Activated naive CD8-positive, alpha-beta T cell treated with anti-CD3 and anti-CD28 coated beads, Interleukin-2, amount 10 ng/mL, durations not matched to agents 7 days and 5 days (primary cell): ENCODE data around the gene MGST3. TPM values are rescaled to one million over a fixed set of nuclear protein-coding genes. Genes with fewer than 3 reads are reported as not detected.
"Not testable (repeated sequence)": the region's sequence is repeated elsewhere in the genome, so short reads cannot be mapped to it uniquely, and the experiment has no call there.

Experiments
- ATAC-seq: fragments of 150-1000 bp; cut with Tn5 transposase; one replicate; pipeline ENCODE4 v1.10.0; 2021; ENCODE audit warnings: low read depth, moderate library complexity
- POLR2A ChIA-PET: fragments of 350-600 bp; sonication (Branson Sonifier 250); formaldehyde crosslinking; loops from one replicate; lab custom pipeline; 2021; ENCODE audit warnings: antibody characterized with exemption; lab: Charles Lee
- DNase-seq: peaks from one replicate; pipeline ENCODE4 v3.0.0; 2021
- H3K27ac Mint-ChIP-seq: one replicate; pipeline ENCODE4 v1.8.0; 2022; ENCODE audit warnings: mild to moderate bottlenecking, mixed read lengths
- H3K27me3 Mint-ChIP-seq: one replicate; pipeline ENCODE4 v1.8.0; 2022; ENCODE audit warnings: mild to moderate bottlenecking, moderate library complexity, mixed read lengths
- H3K36me3 Mint-ChIP-seq: one replicate; pipeline ENCODE4 v1.8.0; 2021; ENCODE audit warnings: mild to moderate bottlenecking, mixed read lengths
- H3K4me1 Mint-ChIP-seq: one replicate; pipeline ENCODE4 v1.8.0; 2021; ENCODE audit warnings: mixed read lengths
- H3K4me3 Mint-ChIP-seq: one replicate; pipeline ENCODE4 v1.8.0; 2022; ENCODE audit warnings: mild to moderate bottlenecking, moderate library complexity, mixed read lengths
- H3K9me3 Mint-ChIP-seq: one replicate; pipeline ENCODE4 v1.8.0; 2021; ENCODE audit warnings: mixed read lengths
- total RNA-seq, 2 experiments: library from RNA; stranded (reverse); gene quantifications; one replicate each; pipeline ENCODE4 v1.2.3, GENCODE V29; 2021

The MGST3 gene
- total RNA-seq, 2 experiments from 2014 or later: 61.1 to 62.3 TPM

- Mint-ChIP-seq H3K27ac (no peak overlapping the region), H3K27me3 (peaks cover 2% of the 10 kb centered on the region), H3K4me1 (peaks cover 16% of the 10 kb centered on the region), H3K36me3 (peaks cover 6% of the 10 kb centered on the region), H3K9me3 (no peaks in the 10 kb centered on the region), H3K4me3 (peak overlapping the region; percentile 24)
- POLR2A ChIA-PET: no interaction called here
- DNase-seq (no peak), ATAC-seq (no peak)
These were observed 68.5 kb downstream of the MGST3 start for GRCh38 chr1:165699577-165699976.

GRCh38 chr1:165701922-165702321 lies 70.9 kb downstream of the MGST3 start:
- H3K9me3 Mint-ChIP-seq, ATAC-seq, H3K36me3 Mint-ChIP-seq, DNase-seq, POLR2A ChIA-PET, H3K4me3 Mint-ChIP-seq, H3K27ac Mint-ChIP-seq, H3K4me1 Mint-ChIP-seq, H3K27me3 Mint-ChIP-seq: not testable (repeated sequence)

GRCh38 chr1:165703648-165704047 lies 72.6 kb downstream of the MGST3 start:
- Mint-ChIP-seq H3K27ac (no peak overlapping the region), H3K36me3 (no peaks in the 10 kb centered on the region), H3K27me3 (peaks cover 10% of the 10 kb centered on the region), H3K4me1 (peaks cover 3% of the 10 kb centered on the region), H3K4me3 (no peak overlapping the region), H3K9me3 (no peaks in the 10 kb centered on the region)
- ATAC-seq (no peak), DNase-seq (no peak)
- POLR2A ChIA-PET: no interaction called here

Other genes starting within 250 kb of the MGST3 start
- gene RXRG, start 186.1 kb upstream of the MGST3 start, total RNA-seq: not detected
- not detected for gene LRRC52, start 87.2 kb upstream of the MGST3 start, total RNA-seq
- gene ALDH9A1, start 67.3 kb downstream of the MGST3 start, total RNA-seq: 10 to 100 TPM; 37.7 to 43.8 TPM
- 10 to 100 TPM; 73.7 to 79.2 TPM for gene TMCO1, start 137.6 kb downstream of the MGST3 start, total RNA-seq
- 10 to 100 TPM; 15.0 to 15.3 TPM for gene UCK2, start 196.4 kb downstream of the MGST3 start, total RNA-seq